Islet of Langerhans (tissue), 1 donor: ENCODE data around the gene TNRC6A.
"Not testable (repeated sequence)": the region's sequence is repeated elsewhere in the genome, so short reads cannot be mapped to it uniquely, and the experiment has no call there.

Experiments used
- FAIRE-seq: peaks from one replicate; lab custom pipeline; 2011; peaks lifted over from hg19 to GRCh38; lab: Jason Lieb, UNC

The TNRC6A gene

DNA sequence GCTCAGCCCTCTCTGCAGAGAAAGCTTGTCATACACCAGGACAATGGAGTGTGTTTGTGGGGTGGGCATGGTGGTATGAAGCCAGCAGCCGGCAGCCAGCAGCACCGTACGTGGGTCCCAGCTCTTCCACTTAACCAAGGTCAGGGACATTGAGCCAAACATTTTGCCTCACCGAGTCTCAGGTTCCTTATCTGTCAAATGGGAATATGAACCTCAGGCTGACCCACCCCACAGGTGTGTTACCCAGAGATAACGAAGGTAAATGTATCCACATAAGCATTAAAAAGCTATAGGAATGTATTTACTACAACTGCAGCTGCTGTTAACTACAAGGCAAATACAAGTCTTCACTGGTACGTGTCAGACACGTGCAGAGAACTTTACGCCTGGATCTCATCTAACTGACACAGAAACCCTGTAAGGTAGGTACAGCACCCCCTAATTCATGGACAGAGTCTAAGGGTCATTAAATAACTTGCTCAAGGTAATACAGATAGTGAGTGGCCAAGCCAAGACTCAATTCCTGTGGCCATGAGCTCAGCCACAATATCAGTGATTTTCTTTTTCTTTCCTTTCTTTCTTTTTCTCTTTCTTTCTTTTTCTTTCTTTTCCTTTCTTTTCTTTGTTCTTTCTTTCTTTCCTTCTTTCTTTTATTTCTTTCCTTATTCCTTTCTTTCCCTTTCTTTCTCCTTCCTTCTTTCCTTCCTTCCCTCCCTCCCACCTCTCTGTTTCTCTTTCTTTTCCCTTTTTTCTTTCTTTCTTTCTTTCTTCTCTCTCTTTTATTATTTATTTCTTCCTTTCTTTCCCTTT, 117.3 kb downstream of the TNRC6A start:
- no peak for FAIRE-seq

DNA sequence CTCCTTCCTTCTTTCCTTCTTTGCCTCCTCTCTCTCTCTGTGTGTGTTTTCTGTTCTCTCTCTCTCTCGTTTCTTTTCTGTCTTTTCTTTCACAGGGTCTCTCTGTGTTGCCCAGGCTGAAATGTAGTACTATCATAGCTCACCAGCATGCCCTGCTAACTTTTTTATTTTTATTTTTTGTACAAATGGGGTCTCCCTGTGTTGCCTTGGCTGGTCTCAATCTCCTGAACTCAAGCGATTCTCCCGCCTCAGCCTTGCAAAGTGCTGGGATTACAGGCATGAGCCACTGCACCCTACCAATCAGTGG, 117.9 kb downstream of the TNRC6A start:
- no peak for FAIRE-seq

DNA sequence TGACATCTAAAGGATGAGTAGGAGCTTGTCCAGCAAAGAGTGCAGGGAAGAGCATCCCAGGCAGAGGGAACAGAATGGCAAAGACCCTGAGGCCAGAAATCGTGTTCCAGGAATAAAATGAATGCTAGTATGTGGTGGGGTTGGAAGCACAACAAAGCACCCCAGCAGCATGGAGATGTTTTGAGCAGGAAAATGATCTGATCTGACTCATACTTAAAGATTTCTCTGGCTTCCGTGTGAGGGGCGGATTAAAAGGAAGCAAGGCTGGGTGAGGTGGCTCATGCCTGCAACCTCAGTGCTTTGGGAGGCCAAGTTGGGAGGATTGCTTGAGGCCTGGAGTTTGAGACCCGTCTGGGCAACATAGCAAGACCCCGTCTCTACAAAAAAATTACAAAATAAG, 118.6 kb downstream of the TNRC6A start:
- no peak for FAIRE-seq

DNA sequence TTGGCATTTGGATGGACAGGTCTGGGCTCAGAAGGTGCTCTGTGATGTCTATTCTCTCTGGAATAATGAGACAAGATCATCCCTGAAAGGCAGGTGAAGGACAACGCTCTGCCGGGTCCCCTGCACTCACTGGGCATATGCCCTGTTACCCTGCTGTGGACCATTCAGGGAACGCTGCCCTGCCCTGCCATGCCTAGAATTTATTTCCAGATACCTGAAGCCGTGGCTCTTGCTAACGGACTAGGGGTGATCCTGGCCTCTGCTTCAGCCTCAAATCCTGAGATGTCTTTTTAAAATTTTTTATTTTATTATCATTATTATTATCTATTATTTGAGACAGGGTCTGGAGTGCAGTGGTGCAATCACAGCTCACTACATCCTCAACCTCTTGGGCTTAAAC, 120.2 kb downstream of the TNRC6A start:
- no peak for FAIRE-seq

DNA sequence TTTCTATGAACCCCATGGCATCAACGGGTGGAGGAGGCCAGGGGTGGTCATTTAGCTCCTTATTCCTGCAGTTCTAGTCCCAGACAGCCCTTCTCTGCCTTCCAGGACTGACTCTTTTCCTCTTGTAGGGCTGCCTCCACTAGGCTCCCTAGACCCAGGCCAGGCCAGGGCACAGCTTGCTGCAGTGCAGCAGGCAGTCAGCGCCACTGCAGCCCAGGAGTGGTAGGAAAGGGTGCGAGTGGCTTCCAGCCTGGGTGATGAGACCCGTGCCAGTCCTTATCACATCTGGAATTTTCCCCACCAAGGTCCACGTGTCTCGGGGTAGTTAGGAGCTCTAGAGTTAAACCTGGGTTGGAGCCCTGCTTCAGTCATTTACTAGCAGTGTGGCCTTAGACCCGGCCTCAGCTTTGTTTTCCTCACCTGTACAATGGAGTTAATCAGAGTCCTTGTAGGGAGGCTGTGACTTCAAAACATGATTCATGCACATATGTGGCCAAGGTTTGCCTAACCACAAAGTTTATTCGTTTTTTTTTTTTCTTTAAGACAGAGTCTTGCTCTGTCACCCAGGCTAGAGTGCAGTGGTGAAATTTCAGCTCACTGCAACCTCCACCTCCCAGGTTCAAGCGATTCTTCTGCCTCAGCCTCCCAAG, 121.0 kb downstream of the TNRC6A start:
- FAIRE-seq = no peak

DNA sequence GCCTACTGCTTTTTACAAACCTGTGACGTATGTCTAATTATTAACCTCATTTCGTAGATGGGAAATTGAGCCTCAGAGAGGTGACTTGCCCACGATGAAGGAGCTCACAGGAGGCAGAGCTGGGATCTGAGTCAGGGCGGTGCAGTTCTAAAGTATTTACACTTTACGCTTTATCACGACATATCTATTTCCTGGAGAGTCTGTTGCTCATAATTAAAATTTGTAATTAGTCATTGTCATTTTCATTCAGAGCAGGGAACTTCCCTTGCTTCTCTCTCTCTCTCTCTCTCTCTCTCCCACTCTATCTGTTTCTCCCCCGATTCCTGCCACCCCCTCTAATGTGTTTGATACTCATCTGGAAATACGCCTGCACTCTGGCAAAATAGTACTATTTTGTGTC, 122.2 kb downstream of the TNRC6A start:
- FAIRE-seq = no peak

DNA sequence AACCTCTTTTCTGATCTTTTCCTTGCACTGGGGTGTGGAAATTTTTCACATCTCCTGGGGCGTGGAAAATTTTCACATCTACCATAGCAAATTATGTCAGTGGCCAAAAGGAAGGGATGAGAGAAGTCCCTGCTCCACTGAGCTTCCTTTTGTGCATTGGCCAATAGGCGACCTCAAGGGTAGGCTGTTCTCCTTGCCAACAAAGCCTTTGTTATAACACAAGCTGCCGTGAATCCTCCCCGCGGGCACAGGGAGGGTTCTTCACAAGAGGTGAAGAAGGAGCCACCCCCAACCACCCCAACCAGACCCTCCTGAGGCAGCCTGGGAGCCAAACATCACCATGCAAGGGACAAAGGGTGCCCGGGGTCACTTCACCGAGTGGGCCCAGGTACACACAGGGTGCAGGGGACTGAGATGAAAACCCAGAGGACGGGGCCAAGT, 122.8 kb downstream of the TNRC6A start:
- FAIRE-seq = no peak

DNA sequence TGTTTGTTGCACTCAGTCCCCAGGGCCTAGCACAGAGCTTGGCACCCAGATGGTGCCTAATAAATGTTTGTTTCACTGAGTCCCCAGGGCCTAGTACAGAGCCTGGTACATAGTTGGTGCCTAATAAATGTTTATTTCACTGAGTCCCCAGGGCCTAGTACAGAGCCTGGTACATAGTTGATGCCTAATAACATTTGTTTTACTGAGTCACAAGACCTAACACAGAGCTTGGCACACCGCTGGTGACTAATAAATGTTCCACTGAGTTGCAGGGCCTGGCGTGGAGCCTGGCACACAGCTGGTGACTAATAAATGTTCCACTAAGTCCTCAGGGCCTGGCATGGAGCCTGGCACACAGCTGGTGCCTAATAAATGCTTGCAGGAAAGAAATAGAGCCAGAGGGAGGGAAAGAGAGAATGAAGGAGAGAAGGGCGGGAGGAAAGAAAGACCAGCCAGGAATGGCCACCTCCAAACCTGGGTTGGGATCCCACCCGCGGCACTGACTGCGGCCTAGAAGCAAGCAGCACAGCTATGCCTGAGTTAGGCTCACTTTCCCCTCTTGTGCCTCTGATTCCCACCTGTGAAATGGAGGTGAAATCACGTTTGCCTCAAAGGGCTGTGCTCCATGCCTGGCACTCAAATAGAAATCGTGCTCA, 123.8 kb downstream of the TNRC6A start:
- FAIRE-seq = no peak

DNA sequence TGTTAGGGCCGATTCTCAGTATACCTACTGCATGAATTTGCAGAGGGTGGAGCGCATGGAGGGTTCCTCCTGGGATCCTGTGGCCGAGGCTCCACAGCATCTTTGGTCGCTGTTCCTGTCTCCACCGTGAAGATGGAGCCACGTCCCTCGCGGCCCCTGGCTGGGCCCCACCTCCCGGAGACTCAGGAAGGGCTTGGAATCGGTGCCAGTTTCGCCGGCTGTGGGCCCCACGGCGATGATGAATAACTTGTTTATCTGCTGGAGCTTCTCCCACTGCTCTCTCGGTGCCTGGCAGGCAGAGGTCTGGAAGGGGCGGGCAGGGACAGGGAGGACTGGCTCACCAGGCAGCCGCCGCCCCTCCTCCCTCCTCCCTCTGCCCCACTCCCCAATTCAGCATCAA, 124.4 kb downstream of the TNRC6A start:
- no peak for FAIRE-seq

DNA sequence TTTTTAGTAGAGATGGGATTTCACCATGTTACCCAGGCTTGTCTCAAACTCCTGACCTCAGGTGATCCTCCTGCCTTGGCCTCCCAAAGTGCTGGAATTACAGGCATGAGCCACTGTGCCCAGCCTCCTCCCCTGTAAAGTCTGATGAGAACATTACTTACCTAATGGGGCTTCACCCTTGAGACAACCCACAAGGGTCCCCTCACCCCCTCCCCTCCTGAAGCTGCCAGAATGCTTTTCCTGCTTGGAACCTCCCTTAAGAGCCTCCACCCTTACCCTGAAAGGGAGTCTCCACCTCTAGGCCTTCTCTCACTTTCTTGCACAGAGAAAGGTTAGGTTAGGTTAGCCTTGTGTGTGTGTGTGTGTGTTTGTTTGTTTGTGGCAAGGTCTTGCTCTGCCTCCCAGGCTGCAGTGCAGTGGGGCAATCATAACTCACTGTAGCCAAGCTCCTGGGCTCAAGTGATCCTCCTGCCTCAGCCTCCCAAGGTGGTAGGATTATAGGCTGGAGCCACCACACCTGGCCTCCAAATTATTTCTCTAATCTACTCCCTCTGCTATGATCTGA, 125.2 kb downstream of the TNRC6A start:
- no peak for FAIRE-seq

DNA sequence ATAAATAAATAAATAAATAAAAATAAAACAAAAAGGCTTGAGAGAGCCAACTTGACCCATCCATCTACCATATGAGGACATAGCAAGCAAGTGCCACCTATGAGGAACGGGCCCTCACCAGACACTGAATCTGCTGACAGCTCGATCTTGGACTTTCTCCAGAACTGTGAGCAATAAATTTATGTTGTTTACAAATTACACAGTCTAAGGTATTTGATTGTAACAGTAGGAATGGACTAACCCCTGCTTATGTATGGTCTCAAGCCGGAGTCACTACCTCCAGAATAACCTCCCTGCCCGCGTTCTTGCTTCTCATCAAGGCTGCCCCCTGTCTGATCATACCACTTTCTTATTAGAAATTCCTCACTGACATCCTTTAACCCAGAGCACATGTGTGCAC, 126.2 kb downstream of the TNRC6A start:
- no peak for FAIRE-seq

DNA sequence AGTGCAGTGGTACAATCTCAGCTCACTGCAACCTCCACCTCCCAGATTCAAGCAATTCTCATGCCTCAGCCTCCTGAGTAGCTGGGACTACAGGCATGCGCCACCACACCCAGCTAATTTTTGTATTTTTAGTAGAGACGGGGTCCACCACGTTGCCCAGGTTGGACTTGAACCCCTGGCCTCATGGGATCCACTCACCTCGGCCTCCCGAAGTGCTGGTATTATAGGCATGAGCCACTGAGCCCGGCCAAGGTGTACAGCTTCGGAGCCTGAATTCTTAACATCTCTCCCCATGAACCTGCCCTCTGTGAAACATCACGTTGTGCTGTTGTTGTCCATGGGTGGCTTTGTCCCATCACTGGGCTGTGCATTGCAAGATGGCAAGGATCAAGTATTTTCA, 127.4 kb downstream of the TNRC6A start:
- not testable (repeated sequence) for FAIRE-seq

DNA sequence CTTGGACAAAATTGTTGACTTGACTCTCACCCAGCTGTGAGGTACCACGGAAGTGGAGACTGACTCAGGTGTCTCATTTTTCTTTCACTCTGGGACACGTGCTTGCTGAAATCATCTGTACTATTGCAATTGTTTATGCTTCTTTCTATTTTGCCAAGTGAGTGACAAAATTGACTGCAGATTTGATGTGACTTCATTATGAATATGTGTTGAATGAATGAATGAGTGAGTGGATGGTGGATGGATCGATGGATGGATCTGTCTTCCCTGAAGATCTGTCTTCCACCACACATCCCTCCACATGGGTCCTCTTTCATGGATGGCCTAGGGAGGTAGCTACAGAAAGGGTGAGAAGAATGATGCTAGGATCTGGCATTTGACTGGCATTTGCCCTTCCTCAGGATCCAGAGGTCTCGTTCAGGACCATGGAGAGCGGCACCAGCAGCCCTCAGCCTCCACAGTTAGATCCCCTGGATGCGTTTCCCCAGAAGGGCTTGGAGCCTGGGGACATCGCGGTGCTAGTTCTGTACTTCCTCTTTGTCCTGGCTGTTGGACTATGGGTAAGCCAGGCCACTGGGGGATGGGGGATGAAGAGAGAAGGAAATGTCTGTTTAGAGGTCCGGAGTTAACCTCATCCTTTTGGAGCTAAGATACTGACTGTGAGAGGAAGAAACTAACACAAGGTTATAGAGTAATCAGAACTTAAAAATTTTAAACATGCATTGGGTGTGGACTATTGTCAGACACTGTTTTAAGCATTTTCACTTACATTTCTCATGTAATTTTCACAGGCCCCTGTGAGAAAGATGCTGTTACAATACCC, 129.0 kb downstream of the TNRC6A start:
- FAIRE-seq = no peak

DNA sequence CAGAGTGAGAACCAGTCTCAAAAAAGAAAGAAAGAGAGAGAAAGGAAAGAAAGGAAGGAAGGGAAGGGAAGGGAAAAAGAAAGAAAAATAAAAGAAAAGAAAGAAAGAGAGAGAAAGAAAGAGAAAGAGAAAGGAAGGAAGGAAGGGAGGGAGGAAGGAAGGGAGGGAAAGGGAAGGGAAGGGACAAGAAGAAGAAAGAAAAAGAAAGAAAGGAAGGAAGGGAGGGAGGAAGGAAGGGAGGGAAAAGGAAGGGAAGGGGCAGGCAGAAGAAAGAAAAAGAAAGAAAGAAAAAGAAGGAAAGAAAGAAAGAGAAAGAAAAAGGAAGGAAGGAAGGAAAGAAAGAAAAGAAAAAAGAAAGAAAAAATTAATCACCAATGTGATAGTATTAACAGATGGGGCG, 132.0 kb downstream of the TNRC6A start:
- FAIRE-seq = no peak

DNA sequence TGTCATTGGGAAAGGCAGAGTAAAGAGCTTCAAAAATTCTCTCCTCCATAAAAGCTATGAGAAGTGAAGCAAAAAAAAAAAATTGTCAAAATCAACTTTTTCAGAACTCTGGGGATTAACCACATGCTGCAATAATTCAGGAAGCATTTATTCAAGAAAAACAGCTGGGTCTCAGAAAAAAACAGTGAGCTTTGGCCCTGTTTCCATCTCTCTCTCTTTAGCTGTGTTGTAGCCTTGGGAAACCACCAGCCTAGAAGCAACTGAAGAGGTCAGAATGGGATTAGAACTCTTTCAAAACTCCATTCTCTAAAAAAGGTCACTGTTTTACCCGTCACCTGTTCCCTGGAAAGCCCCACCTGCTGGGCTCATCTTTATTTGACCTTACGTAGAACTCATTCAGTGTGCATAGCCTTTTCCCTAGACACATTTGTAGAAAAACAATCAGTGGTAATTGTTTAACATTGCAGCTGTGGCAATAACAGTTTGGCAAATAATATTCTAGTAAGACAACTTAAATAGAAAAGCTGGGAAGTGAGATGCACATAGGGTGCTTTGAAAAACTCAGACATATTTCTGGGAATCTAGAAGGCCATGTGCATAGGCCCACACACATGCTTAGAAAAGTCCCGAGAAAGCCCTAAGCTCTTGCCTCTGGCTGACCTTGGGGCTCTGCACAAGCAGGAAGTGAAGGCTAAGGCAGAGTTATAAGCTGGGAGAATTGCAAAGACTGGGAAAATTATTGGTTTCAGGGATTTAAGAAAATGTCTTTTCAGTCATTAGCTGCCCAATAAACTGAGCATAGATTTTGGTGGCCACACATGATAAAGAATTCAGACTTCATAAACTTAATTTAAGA, 134.4 kb downstream of the TNRC6A start:
- FAIRE-seq = no peak

DNA sequence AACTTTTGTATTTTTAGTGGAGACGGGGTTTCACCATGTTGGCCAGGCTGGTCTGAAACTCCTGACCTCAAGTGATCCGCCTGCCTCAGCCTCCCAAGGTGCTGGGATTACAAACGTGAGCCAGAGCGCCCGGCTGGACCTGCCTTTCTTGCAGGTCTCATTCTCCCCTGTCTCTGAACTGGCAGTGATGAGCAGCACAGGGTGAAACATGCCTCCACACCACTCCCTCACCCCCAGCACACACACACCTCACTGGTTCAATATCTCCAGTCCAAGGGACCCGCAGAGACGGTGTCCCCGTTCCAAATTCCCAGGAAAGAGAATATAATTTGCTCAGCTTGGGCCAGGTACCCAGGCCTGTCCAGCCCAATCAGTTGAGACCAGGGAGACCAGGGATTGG, 139.6 kb downstream of the TNRC6A start:
- no peak for FAIRE-seq

DNA sequence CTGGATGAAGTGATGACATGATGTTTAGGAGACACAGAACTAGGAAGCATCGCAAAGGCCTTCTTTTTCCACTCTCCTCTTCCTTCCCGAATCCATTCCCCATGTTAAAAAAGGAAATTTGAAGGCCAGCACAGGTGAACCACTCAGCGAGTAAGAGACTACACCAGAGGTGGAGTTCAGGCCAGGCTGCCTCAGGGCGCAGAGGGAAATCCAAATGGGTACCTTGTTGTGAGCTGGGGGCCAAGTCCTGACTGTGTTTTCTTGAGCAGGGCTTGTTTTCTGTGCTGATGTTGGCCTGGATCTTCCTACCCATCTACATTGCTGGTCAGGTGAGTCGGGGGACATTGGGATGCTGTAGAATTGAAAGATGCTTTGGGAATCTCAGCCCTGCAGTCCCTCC, 142.4 kb downstream of the TNRC6A start:
- no peak for FAIRE-seq

DNA sequence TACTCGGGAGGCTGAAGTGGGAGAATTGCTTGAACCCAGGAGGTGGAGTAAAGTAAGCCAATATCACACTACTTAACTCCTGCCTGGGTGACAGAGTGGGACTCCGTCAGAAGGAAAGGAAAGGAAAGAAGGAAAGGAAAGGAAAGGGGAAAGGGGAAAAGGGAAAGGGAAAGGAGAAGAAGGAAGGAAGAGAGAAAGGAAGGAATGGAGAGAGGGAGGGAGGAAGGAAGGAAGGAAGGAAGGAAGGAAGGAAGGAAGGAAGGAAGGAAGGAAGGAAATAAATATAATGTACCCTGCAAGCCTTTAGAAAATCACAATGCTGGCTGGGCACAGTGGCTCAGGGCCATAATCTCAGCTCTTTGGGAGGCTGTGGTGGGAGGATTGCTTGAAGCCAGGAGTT, 143.6 kb downstream of the TNRC6A start:
- FAIRE-seq = no peak

DNA sequence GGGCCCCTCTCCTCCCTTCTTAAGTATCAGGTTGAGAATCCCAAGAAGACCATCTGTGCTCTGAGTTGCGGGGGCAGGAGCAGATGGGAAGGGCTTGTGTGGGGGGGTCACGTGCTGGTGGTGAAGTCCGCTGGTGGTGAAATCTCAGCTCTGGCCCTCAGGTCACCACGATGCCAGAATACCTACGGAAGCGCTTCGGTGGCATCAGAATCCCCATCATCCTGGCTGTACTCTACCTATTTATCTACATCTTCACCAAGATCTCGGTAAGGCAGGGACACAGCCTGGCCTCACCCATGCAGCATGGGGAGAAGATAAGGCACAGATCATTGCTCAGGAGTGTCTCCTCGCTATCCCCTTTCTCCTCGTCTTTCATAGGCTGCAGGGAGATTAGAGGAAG, 146.0 kb downstream of the TNRC6A start:
- FAIRE-seq = no peak
